ENCODE results near the gene MMP13.
"Not testable (repeated sequence)": the region's sequence is repeated elsewhere in the genome, so short reads cannot be mapped to it uniquely, and the experiment has no call there.

MMP13 gene

DNA sequence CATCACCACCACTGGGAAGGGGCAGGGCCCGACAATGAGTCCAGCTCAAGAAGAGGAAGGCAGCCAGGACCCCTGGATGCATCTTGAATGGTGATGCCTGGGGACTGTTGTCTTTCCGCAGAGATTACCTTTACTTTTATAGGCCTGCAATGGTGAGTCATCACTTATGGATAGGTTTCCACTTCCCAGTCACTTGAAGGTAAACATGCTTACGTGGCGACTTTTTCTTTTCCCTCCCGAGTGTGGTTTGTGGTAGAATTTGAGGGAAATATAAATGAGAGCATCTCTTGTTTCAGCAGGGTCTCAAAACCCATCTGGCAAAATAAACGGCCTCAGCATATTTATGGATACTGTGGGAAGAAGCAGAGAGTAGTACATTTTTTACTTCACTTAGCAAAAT lies at the start of gene MMP13:
Gene MMP13, minus strand, starts transcription at position 109 of the 400 bp plus-strand sequence. Its CDS starts 27 bp downstream, at position 82.
- in situ Hi-C loops (cut with MboI; ENCODE audit: low pct_unique_long_range_greater_than_20kb, low sequenced_read_pairs), result no loop called here
- no peak for DNase-seq

DNA sequence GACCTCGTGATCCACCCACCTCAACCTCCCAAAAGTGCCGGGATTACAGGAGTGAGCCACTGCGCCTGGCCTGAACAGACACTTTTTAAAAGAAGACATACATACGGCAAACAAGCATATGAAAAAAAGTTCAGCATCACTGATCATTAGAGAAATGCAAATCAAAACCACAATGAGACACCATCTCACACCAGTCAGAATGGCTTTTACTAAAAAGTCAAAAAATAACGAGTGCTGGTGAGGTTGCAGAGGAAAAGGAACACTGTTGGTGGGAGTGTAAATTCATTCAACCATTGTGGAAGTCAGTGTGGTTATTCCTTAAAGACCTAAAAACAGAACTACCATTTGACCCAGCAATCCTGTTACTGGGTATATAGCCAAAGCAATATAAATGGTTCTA lies 48.7 kb upstream of the MMP13 start:
- in situ Hi-C loops (cut with MboI; ENCODE audit: low pct_unique_long_range_greater_than_20kb, low sequenced_read_pairs); DNase-seq: not testable (repeated sequence)

DNA sequence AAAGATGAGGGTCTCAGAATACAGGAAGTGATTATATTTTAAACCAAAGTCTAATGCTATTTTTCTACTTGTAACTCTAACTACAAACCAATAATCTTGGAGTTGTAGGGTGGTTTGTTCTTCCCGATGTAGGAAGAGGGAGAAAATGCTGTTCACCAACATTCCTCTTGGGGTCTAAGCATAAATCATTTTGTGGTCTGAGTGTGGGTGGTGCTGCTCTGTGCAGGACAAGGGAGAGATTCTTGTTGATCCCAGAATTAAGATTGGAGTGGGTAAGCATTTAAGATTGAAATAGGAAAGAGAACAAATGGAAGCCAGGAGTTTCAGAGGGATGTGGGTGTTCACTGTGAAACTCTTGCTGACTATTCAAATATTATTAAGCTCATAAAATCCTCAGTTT lies 38.6 kb upstream of the MMP13 start:
- in situ Hi-C loops (cut with MboI; ENCODE audit: low pct_unique_long_range_greater_than_20kb, low sequenced_read_pairs), result no loop called here
- DNase-seq, result no peak

GRCh38 chr11:102991776-102992175 lies 36.2 kb upstream of the MMP13 start:
- DNase-seq, result no peak
- in situ Hi-C loops (cut with MboI; ENCODE audit: low pct_unique_long_range_greater_than_20kb, low sequenced_read_pairs), result no loop called here

- DNase-seq, result no peak
- in situ Hi-C loops (cut with MboI; ENCODE audit: low pct_unique_long_range_greater_than_20kb, low sequenced_read_pairs), result no loop called here
These were observed 34.6 kb upstream of the MMP13 start for GRCh38 chr11:102990145-102990544.

GRCh38 chr11:102989379-102990047 lies 34.0 kb upstream of the MMP13 start:
- DNase-seq, result no peak
- in situ Hi-C loops (cut with MboI; ENCODE audit: low pct_unique_long_range_greater_than_20kb, low sequenced_read_pairs), result no loop called here

- in situ Hi-C loops (cut with MboI; ENCODE audit: low pct_unique_long_range_greater_than_20kb, low sequenced_read_pairs), result no loop called here
- no peak for DNase-seq
These were observed 31.3 kb upstream of the MMP13 start for GRCh38 chr11:102986815-102987214.

- no peak for DNase-seq
- in situ Hi-C loops (cut with MboI; ENCODE audit: low pct_unique_long_range_greater_than_20kb, low sequenced_read_pairs), result no loop called here
These were observed 30.3 kb upstream of the MMP13 start for GRCh38 chr11:102985850-102986249.

DNA sequence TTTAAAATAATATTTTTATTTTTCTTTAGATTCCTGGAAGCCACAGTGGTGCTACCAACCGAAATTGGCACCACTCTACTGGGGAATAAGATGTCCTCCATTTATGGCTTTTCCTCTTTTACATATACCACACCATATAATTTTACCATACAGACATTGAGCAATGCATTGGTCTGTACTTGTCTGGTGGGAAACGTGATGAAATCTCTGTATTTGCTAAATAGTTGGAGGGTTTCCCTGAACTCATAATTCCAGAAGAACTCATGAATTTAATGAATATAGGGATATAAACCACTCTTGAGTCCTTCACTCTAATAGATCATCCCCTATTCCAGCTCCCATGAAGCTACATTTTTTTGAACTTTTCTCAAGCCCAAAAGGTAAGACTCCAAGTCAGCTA lies 28.0 kb upstream of the MMP13 start:
- DNase-seq, result no peak
- in situ Hi-C loops (cut with MboI; ENCODE audit: low pct_unique_long_range_greater_than_20kb, low sequenced_read_pairs), result no loop called here

DNA sequence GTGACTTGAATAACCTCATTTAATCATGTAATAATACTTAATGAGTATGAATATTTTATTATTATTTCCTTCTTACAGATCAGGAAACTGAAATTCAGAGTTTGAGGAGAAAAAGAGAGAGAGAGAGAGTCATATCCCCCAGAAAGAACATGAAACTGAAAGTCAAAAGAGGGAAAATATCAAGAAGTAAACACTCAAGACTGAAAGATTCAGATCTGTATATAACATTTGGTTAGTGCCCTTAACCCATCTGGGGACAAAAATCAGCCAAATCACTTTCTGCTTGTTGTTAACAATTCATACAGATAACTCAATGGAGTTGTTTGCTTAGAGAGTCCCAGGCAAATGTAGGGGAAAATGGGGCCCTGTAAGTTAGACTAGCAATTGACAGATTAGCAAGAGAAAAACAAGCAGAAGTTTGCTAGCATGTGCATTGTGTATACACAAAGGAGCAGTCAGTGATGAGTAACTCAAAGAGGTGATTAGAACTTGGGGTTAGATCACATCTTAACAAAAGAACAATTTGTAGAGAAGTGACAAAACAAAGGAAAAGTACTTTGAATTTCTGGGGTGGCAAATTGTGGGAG lies 25.9 kb upstream of the MMP13 start:
- no peak for DNase-seq
- in situ Hi-C loops (cut with MboI; ENCODE audit: low pct_unique_long_range_greater_than_20kb, low sequenced_read_pairs), result no loop called here

DNA sequence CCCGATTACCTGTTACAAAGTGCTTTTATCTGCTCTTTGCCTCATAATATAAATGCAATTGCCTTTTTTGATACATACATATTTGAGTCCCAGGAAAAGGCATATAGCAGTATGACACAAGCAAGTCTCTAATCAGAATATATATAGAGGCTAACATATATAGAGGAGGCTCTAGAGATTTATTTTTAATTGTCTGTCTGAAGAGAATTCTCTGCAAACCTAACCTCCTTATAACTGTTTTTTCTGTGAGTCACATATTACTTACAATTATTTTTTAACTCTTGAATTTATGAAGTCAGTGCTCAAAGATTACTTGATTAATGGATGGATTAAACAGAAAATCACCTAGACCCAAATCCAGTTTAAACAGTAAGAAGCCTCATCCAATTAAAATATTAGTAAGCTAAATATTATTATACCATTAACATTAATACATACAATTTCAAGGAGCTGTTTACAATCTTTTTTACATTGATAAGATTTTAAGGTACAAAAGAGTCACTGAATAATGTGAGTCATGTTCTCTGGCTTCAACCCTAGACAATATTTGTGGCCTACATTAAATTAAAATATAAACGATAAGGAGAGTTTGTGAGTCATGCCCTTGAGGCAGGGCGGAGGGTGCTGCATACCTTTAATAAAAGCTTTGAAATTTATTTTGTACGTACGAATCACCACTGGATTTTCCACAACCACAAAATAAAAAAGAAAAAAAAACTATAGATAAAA lies 19.2 kb upstream of the MMP13 start:
- no peak for DNase-seq
- in situ Hi-C loops (cut with MboI; ENCODE audit: low pct_unique_long_range_greater_than_20kb, low sequenced_read_pairs), result no loop called here

DNA sequence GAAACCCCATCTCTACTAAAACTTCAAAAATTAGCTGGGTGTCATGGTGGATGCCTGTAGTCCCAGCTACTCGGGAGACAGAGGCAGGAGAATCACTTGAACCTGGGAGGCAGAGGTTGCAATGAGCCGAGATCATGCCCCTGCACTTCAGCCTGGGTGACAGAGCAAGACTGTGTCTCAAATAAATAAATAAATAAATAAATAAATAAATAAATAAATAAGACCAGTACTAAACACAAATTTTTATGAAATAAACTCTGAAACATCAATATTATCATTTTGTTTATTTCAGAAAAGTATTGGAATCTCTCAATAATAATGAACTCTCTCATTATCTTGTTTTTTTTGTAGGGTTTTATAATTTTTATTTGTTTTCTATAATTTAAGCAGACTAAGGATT lies 18.2 kb upstream of the MMP13 start:
- DNase-seq; in situ Hi-C loops (cut with MboI; ENCODE audit: low pct_unique_long_range_greater_than_20kb, low sequenced_read_pairs): not testable (repeated sequence)

- in situ Hi-C loops (cut with MboI; ENCODE audit: low pct_unique_long_range_greater_than_20kb, low sequenced_read_pairs), result no loop called here
- no peak for DNase-seq
These were observed 17.3 kb upstream of the MMP13 start for GRCh38 chr11:102972853-102973252.

GRCh38 chr11:102971766-102972165 lies 16.2 kb upstream of the MMP13 start:
- in situ Hi-C loops (cut with MboI; ENCODE audit: low pct_unique_long_range_greater_than_20kb, low sequenced_read_pairs), result no loop called here

GRCh38 chr11:102967497-102967896 lies 12.0 kb upstream of the MMP13 start:
- in situ Hi-C loops (cut with MboI; ENCODE audit: low pct_unique_long_range_greater_than_20kb, low sequenced_read_pairs), result no loop called here
- no peak for DNase-seq

More at GRCh38 chr11:102971766-102972165, 16.2 kb upstream of the MMP13 start:
- DNase-seq, result no peak

- no peak for DNase-seq
- in situ Hi-C loops (cut with MboI; ENCODE audit: low pct_unique_long_range_greater_than_20kb, low sequenced_read_pairs), result no loop called here
These were observed 10.5 kb upstream of the MMP13 start for GRCh38 chr11:102966011-102966410.

- DNase-seq, result no peak
- in situ Hi-C loops (cut with MboI; ENCODE audit: low pct_unique_long_range_greater_than_20kb, low sequenced_read_pairs), result no loop called here
These were observed 9.3 kb upstream of the MMP13 start for GRCh38 chr11:102964867-102965266.

GRCh38 chr11:102957953-102958352 lies 2.4 kb upstream of the MMP13 start:
- no peak for DNase-seq
- in situ Hi-C loops (cut with MboI; ENCODE audit: low pct_unique_long_range_greater_than_20kb, low sequenced_read_pairs), result no loop called here

DNA sequence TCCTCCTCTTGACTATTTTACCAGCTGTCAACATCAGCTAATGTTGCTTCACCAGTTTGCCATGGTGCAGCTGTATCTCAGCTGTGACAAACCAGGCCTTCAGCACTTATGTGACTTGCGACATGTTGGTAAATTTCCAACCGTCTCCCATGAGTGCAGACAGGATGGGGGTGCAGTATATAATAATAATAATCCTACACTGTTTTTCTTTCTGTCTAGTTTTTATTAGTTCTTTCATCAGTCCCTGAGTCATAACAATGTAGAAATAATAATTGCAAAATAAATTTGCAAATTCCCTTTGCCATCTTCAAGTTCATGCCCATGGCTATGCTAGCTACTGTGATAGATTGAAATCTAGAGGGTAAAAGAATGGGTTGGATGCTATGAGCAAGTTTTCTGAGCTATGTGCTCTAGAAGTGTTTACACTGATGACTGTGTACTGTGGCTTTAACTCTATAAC lies 4.9 kb downstream of the MMP13 start:
- DNase-seq, result no peak
- in situ Hi-C loops (cut with MboI; ENCODE audit: low pct_unique_long_range_greater_than_20kb, low sequenced_read_pairs), result no loop called here

- DNase-seq, result no peak
- in situ Hi-C loops (cut with MboI; ENCODE audit: low pct_unique_long_range_greater_than_20kb, low sequenced_read_pairs), result no loop called here
These were observed 9.3 kb downstream of the MMP13 start for GRCh38 chr11:102946237-102946636.
